ENCODE data around the gene SYNGR1. TPM values are rescaled to one million over a fixed set of nuclear protein-coding genes. Genes with fewer than 3 reads are reported as not detected.

Gene SYNGR1
- total RNA-seq, 1 donor from 2014 or later: 49.5 TPM

GRCh38 chr22:39428597-39429071, 78.8 kb downstream of the SYNGR1 start:
- no peak overlapping the region for H3K4me3 Mint-ChIP-seq (ENCODE audit: unreplicated experiment)
- H3K27me3 Mint-ChIP-seq (ENCODE audit: unreplicated experiment): no peaks in the 10 kb centered on the region
- H3K9me3 Mint-ChIP-seq (ENCODE audit: unreplicated experiment): no peaks in the 10 kb centered on the region

GRCh38 chr22:39429186-39429585, 79.4 kb downstream of the SYNGR1 start:
- H3K27ac Mint-ChIP-seq (ENCODE audit: unreplicated experiment): no peak overlapping the region
- no peak overlapping the region for H3K4me3 Mint-ChIP-seq (ENCODE audit: unreplicated experiment)
- TF ChIP-seq, protein P1, sequence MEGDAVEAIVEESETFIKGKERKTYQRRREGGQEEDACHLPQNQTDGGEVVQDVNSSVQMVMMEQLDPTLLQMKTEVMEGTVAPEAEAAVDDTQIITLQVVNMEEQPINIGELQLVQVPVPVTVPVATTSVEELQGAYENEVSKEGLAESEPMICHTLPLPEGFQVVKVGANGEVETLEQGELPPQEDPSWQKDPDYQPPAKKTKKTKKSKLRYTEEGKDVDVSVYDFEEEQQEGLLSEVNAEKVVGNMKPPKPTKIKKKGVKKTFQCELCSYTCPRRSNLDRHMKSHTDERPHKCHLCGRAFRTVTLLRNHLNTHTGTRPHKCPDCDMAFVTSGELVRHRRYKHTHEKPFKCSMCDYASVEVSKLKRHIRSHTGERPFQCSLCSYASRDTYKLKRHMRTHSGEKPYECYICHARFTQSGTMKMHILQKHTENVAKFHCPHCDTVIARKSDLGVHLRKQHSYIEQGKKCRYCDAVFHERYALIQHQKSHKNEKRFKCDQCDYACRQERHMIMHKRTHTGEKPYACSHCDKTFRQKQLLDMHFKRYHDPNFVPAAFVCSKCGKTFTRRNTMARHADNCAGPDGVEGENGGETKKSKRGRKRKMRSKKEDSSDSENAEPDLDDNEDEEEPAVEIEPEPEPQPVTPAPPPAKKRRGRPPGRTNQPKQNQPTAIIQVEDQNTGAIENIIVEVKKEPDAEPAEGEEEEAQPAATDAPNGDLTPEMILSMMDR (IDR thresholded peaks at IDR 0.05; ENCODE audit: partially characterized antibody, unreplicated experiment): no peak
- H3K36me3 Mint-ChIP-seq (ENCODE audit: unreplicated experiment): no peaks in the 10 kb centered on the region
- H3K4me1 Mint-ChIP-seq (ENCODE audit: low read depth, unreplicated experiment): peaks cover 4% of the 10 kb centered on the region
- no peak for DNase-seq
- no peaks in the 10 kb centered on the region for H3K9me3 Mint-ChIP-seq (ENCODE audit: unreplicated experiment)
- H3K27me3 Mint-ChIP-seq (ENCODE audit: unreplicated experiment): no peaks in the 10 kb centered on the region

More at GRCh38 chr22:39428597-39429071, 78.8 kb downstream of the SYNGR1 start:
- no peaks in the 10 kb centered on the region for H3K36me3 Mint-ChIP-seq (ENCODE audit: unreplicated experiment)
- no peak for DNase-seq
- TF ChIP-seq, protein P1 (IDR thresholded peaks at IDR 0.05; ENCODE audit: partially characterized antibody, unreplicated experiment): no peak
- peaks cover 4% of the 10 kb centered on the region for H3K4me1 Mint-ChIP-seq (ENCODE audit: low read depth, unreplicated experiment)
- H3K27ac Mint-ChIP-seq (ENCODE audit: unreplicated experiment): no peak overlapping the region

- Mint-ChIP-seq H3K4me3 (ENCODE audit: unreplicated experiment) (no peak overlapping the region), H3K9me3 (ENCODE audit: unreplicated experiment) (no peaks in the 10 kb centered on the region), H3K4me1 (ENCODE audit: low read depth, unreplicated experiment) (peaks cover 4% of the 10 kb centered on the region), H3K27ac (ENCODE audit: unreplicated experiment) (no peak overlapping the region), H3K36me3 (ENCODE audit: unreplicated experiment) (no peaks in the 10 kb centered on the region), H3K27me3 (ENCODE audit: unreplicated experiment) (peaks cover 2% of the 10 kb centered on the region)
- DNase-seq: no peak
- TF ChIP-seq, protein P1 (IDR thresholded peaks at IDR 0.05; ENCODE audit: partially characterized antibody, unreplicated experiment): no peak
Measured at GRCh38 chr22:39429916-39430575, 80.3 kb downstream of the SYNGR1 start.

DNA sequence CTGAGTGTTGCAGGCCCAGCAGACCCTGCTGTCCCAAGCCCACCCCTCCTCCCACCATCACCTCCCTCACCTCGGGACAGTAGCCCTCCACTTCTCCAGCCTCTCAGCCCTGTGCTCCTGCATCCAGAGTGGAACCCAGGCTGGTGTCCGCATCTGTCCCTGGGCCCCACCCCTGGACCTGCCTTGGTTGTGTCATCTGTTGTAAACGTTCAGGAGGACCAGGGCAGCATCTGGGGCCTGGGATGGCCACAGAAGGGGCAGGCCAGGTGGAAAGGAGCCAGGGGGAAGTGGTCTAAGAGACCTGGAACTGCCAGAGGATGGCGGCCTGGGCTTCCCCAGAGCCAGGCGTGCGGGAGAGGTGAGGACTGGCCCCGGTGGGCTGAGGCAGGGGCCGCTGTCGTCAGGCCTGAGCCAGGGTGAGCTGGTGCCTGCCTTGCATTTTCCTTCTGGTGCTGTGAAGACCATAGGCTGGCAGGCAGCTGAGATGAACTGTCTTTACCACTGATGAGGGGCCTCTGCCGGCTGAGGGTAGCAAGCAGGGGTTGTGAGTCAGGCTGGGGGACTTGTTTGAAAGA, 80.9 kb downstream of the SYNGR1 start:
- H3K36me3 Mint-ChIP-seq (ENCODE audit: unreplicated experiment): no peaks in the 10 kb centered on the region
- no peak overlapping the region for H3K4me3 Mint-ChIP-seq (ENCODE audit: unreplicated experiment)
- no peak overlapping the region for H3K27ac Mint-ChIP-seq (ENCODE audit: unreplicated experiment)
- TF ChIP-seq, protein P1 (IDR thresholded peaks at IDR 0.05; ENCODE audit: partially characterized antibody, unreplicated experiment): no peak
- DNase-seq: no peak
- H3K9me3 Mint-ChIP-seq (ENCODE audit: unreplicated experiment): no peaks in the 10 kb centered on the region
- peaks cover 4% of the 10 kb centered on the region for H3K4me1 Mint-ChIP-seq (ENCODE audit: low read depth, unreplicated experiment)
- peaks cover 2% of the 10 kb centered on the region for H3K27me3 Mint-ChIP-seq (ENCODE audit: unreplicated experiment)

GRCh38 chr22:39431216-39431801, 81.5 kb downstream of the SYNGR1 start:
- Mint-ChIP-seq H3K27ac (ENCODE audit: unreplicated experiment) (no peak overlapping the region), H3K4me3 (ENCODE audit: unreplicated experiment) (no peak overlapping the region), H3K9me3 (ENCODE audit: unreplicated experiment) (no peaks in the 10 kb centered on the region), H3K27me3 (ENCODE audit: unreplicated experiment) (peaks cover 2% of the 10 kb centered on the region), H3K36me3 (ENCODE audit: unreplicated experiment) (no peaks in the 10 kb centered on the region), H3K4me1 (ENCODE audit: low read depth, unreplicated experiment) (peaks cover 4% of the 10 kb centered on the region)
- no peak for DNase-seq
- TF ChIP-seq, protein P1 (IDR thresholded peaks at IDR 0.05; ENCODE audit: partially characterized antibody, unreplicated experiment): no peak
